ENCODE data around the gene MYH9.

- TF ChIP-seq CTCF (conservative IDR thresholded peaks at IDR 0.05) (no peak), EZH2 (IDR thresholded peaks at IDR 0.05; ENCODE audit: low read depth) (no peak)
These were observed 81.5 kb downstream of the MYH9 start for GRCh38 chr22:36306227-36306626.
